HL-60 (cell line): ENCODE data around the gene WDR48.

ENCODE experiments used
- DNase-seq, 2 experiments: peaks; one replicate each; pipeline ENCODE4 v3.0.0-alpha.2; 2010 to 2020; ENCODE audit warnings: low read depth in 1 of 2, low spot score in 1 of 2
- H3K27ac ChIP-seq: fragments of 250-450 bp; sonication (Bioruptor Pico); replicated peaks from 2 replicates; pipeline ENCODE4 v1.5.1; 2020; ENCODE audit warnings: mild to moderate bottlenecking, moderate library complexity
- H3K27me3 ChIP-seq: fragments of 250-450 bp; sonication (Bioruptor Pico); 2 replicates; pipeline ENCODE4 v1.5.1; 2021; ENCODE audit warnings: mild to moderate bottlenecking, moderate library complexity; ENCODE audit not compliant: insufficient read depth, poor library complexity, severe bottlenecking
- H3K4me3 ChIP-seq: replicated peaks from 2 replicates; pipeline ENCODE4 v1.5.1; 2011; ENCODE audit warnings: mild to moderate bottlenecking, control low read depth, low read length; ENCODE audit not compliant: insufficient read depth
- CTCF ChIP-seq: IDR thresholded peaks from one replicate; pipeline ENCODE4 v1.5.1; 2011; ENCODE audit warnings: low read length, control low read depth, inconsistent platforms; ENCODE audit not compliant: insufficient read depth
- GABPA ChIP-seq: IDR thresholded peaks from 2 replicates; pipeline ENCODE4 v1.6.1; 2012; ENCODE audit warnings: low read depth
- POLR2AphosphoS5 ChIP-seq: IDR thresholded peaks from 2 replicates; pipeline ENCODE4 v1.6.1; 2012; ENCODE audit warnings: low read depth
- REST ChIP-seq: IDR thresholded peaks from 2 replicates; pipeline ENCODE4 v1.6.1; 2012; ENCODE audit warnings: low read depth; ENCODE audit not compliant: insufficient replicate concordance
- SPI1 ChIP-seq: IDR thresholded peaks from 2 replicates; pipeline ENCODE4 v1.6.1; 2012; ENCODE audit warnings: low read depth, mild to moderate bottlenecking, borderline replicate concordance

WDR48 gene

GRCh38 chr3:39086144-39086543 lies 34.3 kb downstream of the WDR48 start:
- no peak for TF ChIP-seq CTCF
- no peak for TF ChIP-seq POLR2AphosphoS5
- no peak for TF ChIP-seq GABPA
- TF ChIP-seq SPI1, result no peak
- TF ChIP-seq REST, result no peak

DNA sequence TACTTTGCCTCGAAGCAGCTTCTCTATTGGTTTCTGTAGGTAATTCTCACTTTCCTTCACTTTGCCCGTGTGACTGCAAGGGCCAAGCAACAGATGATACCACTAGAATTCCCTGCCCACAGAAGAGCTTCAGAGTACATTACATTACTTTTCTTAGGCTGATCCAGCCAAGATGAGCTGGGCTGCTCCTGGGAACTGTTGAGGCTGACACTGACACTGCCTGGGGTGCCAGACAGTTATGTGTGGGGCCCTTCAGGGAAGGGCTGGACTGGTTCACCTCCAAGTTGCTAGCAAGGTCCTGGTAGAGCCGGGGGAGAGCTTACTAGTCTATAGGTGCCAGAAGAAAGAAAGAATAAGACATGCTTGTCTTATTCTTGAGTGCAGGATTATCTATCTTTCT lies 36.6 kb downstream of the WDR48 start:
- Histone ChIP-seq H3K4me3 (no peak overlapping the region), H3K27ac (no peak overlapping the region), H3K27me3 (no peaks in the 10 kb centered on the region)
- TF ChIP-seq SPI1, result no peak
- no peak for TF ChIP-seq GABPA
- DNase-seq, result no peak

More at GRCh38 chr3:39086144-39086543, 34.3 kb downstream of the WDR48 start:
- no peak overlapping the region for H3K27ac ChIP-seq
- no peak for DNase-seq
- no peaks in the 10 kb centered on the region for H3K27me3 ChIP-seq
- H3K4me3 ChIP-seq, result no peak overlapping the region

DNA sequence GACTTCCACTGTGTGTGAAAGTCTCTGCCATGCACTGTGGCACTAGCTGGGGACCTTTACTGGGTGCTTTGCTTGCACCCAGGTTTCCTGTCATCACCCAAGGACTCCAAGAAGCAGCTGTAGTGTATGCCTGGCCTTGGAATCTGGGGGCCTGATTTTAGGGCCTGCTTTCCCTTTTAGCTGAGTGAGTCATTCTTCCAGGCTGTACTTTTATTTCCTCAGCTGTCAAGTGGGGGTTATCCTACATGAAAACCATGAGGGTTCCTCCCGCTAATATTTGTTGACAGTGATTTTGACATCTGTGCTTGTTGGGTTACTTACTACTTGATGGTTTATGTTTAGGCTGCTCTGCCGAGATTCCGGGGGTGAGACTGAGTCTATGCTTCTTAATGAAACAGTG lies 37.1 kb downstream of the WDR48 start:
- Histone ChIP-seq H3K27me3 (no peaks in the 10 kb centered on the region), H3K27ac (no peak overlapping the region), H3K4me3 (no peak overlapping the region)
- DNase-seq, result no peak
- no peak for TF ChIP-seq CTCF
- no peak for TF ChIP-seq SPI1
- TF ChIP-seq POLR2AphosphoS5, result no peak
- TF ChIP-seq REST, result no peak
- no peak for TF ChIP-seq GABPA

- no peak for DNase-seq
- Histone ChIP-seq H3K4me3 (no peak overlapping the region), H3K27me3 (no peaks in the 10 kb centered on the region), H3K27ac (no peak overlapping the region)
- TF ChIP-seq POLR2AphosphoS5, result no peak
These were observed 39.1 kb downstream of the WDR48 start for GRCh38 chr3:39090922-39091321.

- Histone ChIP-seq H3K27ac (no peak overlapping the region), H3K27me3 (no peaks in the 10 kb centered on the region), H3K4me3 (no peak overlapping the region)
- no peak for DNase-seq
- TF ChIP-seq GABPA, result no peak
- no peak for TF ChIP-seq POLR2AphosphoS5
- no peak for TF ChIP-seq SPI1
- TF ChIP-seq CTCF, result no peak
- TF ChIP-seq REST, result no peak
These were observed 43.2 kb downstream of the WDR48 start for GRCh38 chr3:39094851-39095677.
